Heart right ventricle (tissue), 16 donors: ENCODE measurements around the gene MESD. TPM values are rescaled to one million over a fixed set of nuclear protein-coding genes. Genes with fewer than 3 reads are reported as not detected.

Experiments used
- ATAC-seq, 8 donors: fragments of 200-7000 bp; cut with Tn5 transposase; one replicate each; pipeline ENCODE4 v1.9.1; 2020; ENCODE audit warnings: mild to moderate bottlenecking in 8 of 8, moderate library complexity in 8 of 8, moderate number of reproducible peaks in 1 of 8
- DNase-seq, 2 donors: peaks; one replicate each; pipeline ENCODE4 v3.0.0-alpha.2; 2020
- H3K27ac ChIP-seq, 10 donors: fragments of 200-600 bp; sonication (generic) in 2 of 10; one replicate each; pipeline versions ENCODE4 v1.5.0 to v1.8.0; 2020 to 2022; ENCODE audit warnings: mild to moderate bottlenecking in 3 of 10
- H3K27me3 ChIP-seq, 7 donors: fragments of 200-600 bp; one replicate each; pipeline ENCODE4 v1.8.0; 2021 to 2022; ENCODE audit warnings: mild to moderate bottlenecking in 2 of 7
- H3K36me3 ChIP-seq, 9 donors: fragments of 200-600 bp; sonication (generic) in 1 of 9; one replicate each; pipeline versions ENCODE4 v1.5.0 to v1.8.0; 2020 to 2022; ENCODE audit warnings: mild to moderate bottlenecking in 2 of 9
- H3K4me1 ChIP-seq, 9 donors: fragments of 200-600 bp; sonication (generic) in 1 of 9; one replicate each; pipeline versions ENCODE4 v1.5.0 to v1.8.0; 2020 to 2022; ENCODE audit warnings: mild to moderate bottlenecking in 4 of 9
- H3K4me3 ChIP-seq, 10 donors: fragments of 200-600 bp; sonication (generic) in 2 of 10; one replicate each; pipeline versions ENCODE4 v1.5.0 to v1.8.0; 2020 to 2022; ENCODE audit warnings: mild to moderate bottlenecking in 7 of 10, moderate library complexity in 2 of 10
- H3K9me3 ChIP-seq, 11 donors: fragments of 200-600 bp in 10 of 11; sonication (generic) in 2 of 11; one replicate each; pipeline versions ENCODE4 v1.5.0 to v1.8.0; 2013 to 2022; ENCODE audit warnings: mild to moderate bottlenecking in 2 of 11, control low read depth in 1 of 11, moderate library complexity in 1 of 11
- WGBS, 2 donors: extraction: QIAGEN DNeasy Blood & Tissue Kit; methylation state at CpG; one replicate each; pipeline ENCODE4 v1.1.7; 2013; ENCODE audit warnings: inconsistent platforms in 1 of 2; 5-methylcytosine and 5-hydroxymethylcytosine counted together
- intact Hi-C, 10 donors: fragments of 100-400 bp; cut with DNase I; formaldehyde crosslinking; loops; one replicate each; pipeline versions ENCODE4 v1.11.1 to v1.14.2; 2022
- polyA plus RNA-seq, 2 donors: library from polyadenylated mRNA; stranded (reverse); fragments of 200-250 nt; gene quantifications; one replicate each; pipeline ENCODE4 v1.2.3, GENCODE V29; 2013
- total RNA-seq, 10 donors: library from RNA; stranded (reverse); fragmentation: NEBNext Ultra II Directional in 3 of 10; extraction: Animal tissue kit (Norgen Biotek cat#: 25700) in 3 of 10; gene quantifications; one replicate each; pipeline versions ENCODE4 v1.2.1 to v1.2.4, GENCODE V29; 2021 to 2023
- TF ChIP-seq, protein P1 (sequence below), 9 donors: fragments of 200-600 bp; sonication (generic) in 2 of 9; IDR thresholded peaks; one replicate each; pipeline versions ENCODE4 v1.5.0 to v1.8.0; 2021 to 2022; ENCODE audit warnings: antibody characterized with exemption in 9 of 9, mild to moderate bottlenecking in 5 of 9, moderate library complexity in 1 of 9
- donor health status: Arrhythmogenic right ventricular cardiomyopathy.
- donor health status: ischemic (EF 13 %, LVEDD 7.1; RV severe dilation, severe dysfunction).
- donor health status: healthy with polysubstance abuse.
- donor health status: DM: no; HTN: yes; CAD: no.
- donor health status: DM: no; HTN: no; CAD: no.
- donor health status: ischemic (EF 25% LVEDD 6.9; RV normal size, moderate dysfunction).
- donor health status: ischemic (EF 25% LVEDD 5.7; RV mildly dilated, moderate dysfunction).
- donor health status: healthy.
- donor health status: DM: yes; HTN: yes; CAD: no.
- donor health status: Ischemic cardiomyopathy.
- donor health status: ischemic (EF 35%, LVEDD 5.7; RV mildly dilated, moderate dysfunction).
- donor health status: nonischemic (EF 11% LVEDD 7.7; RV severe dilation, severe dysfunction).
- donor health status: DM: yes; HTN: yes; CAD: no.
- donor health status: PGD.
- donor health status: ischemic (EF 29% LVEDD 5.4; RV normal size, mild dysfunction).
- donor health status: nonischemic (EF 23%, LVEDD 6.1; RV moderate dilation, normal function).

MESD gene
- total and polyA plus RNA-seq, 12 donors, result 11.1 to 17.6 (median 14.7) TPM

DNA sequence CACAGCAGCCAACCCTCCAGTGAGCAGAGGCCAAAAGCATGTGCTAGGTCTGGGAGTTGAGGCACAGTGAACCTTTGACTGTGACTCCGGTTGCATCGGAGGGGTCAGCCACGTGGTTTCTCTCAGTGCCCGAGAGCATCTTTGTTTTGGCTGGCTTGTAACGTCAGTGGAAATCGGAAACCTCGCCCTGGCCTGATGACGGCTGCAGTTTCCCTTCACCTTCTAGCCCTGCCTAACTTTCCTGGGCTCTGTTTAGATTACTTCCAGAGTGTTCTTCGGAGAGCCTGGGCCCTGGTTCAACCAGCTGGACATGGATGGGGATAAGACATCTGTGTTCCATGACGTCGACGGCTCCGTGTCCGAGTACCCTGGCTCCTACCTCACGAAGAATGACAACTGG, 56.6 kb downstream of the MESD start:
- peak; percentile 56 to 92 (median 76) for ATAC-seq
- peak; percentile 34 to 70 for DNase-seq
- WGBS, 2 donors, result 50 to 52% methylated on average over 15 of the region's 15 CpGs
- Histone ChIP-seq H3K27ac (peak overlapping the region in 6 of 10 donors; percentile 31 to 50 (median 37)), H3K36me3 (peaks cover 0 to 6% (median 0%) of the 10 kb centered on the region in 9 donors), H3K27me3 (no peaks in the 10 kb centered on the region), H3K9me3 (no peaks in the 10 kb centered on the region), H3K4me3 (no peak overlapping the region), H3K4me1 (peaks cover 0 to 31% (median 16%) of the 10 kb centered on the region in 9 donors)
- intact Hi-C loops, result no loop called here
- TF ChIP-seq, protein P1, sequence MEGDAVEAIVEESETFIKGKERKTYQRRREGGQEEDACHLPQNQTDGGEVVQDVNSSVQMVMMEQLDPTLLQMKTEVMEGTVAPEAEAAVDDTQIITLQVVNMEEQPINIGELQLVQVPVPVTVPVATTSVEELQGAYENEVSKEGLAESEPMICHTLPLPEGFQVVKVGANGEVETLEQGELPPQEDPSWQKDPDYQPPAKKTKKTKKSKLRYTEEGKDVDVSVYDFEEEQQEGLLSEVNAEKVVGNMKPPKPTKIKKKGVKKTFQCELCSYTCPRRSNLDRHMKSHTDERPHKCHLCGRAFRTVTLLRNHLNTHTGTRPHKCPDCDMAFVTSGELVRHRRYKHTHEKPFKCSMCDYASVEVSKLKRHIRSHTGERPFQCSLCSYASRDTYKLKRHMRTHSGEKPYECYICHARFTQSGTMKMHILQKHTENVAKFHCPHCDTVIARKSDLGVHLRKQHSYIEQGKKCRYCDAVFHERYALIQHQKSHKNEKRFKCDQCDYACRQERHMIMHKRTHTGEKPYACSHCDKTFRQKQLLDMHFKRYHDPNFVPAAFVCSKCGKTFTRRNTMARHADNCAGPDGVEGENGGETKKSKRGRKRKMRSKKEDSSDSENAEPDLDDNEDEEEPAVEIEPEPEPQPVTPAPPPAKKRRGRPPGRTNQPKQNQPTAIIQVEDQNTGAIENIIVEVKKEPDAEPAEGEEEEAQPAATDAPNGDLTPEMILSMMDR (IDR thresholded peaks at IDR 0.05), result no peak

- H3K4me3 ChIP-seq, result no peak overlapping the region
- TF ChIP-seq, protein P1 (IDR thresholded peaks at IDR 0.05), result no peak
- DNase-seq, result no peak
- intact Hi-C loops, result no loop called here
- ATAC-seq, result peak in 1 of 8 donors; percentile 8
- H3K27ac ChIP-seq, result peak overlapping the region in 5 of 10 donors; percentile 31 to 50 (median 35)
- no peaks in the 10 kb centered on the region for H3K9me3 ChIP-seq
- H3K27me3 ChIP-seq, result no peaks in the 10 kb centered on the region
- H3K36me3 ChIP-seq, result peaks cover 0 to 6% (median 0%) of the 10 kb centered on the region in 9 donors
- 78 to 82% methylated on average over 5 of the region's 5 CpGs for WGBS, 2 donors
- H3K4me1 ChIP-seq, result peaks cover 0 to 31% (median 16%) of the 10 kb centered on the region in 9 donors
Observed at GRCh38 chr15:80932513-80932815, 57.2 kb downstream of the MESD start.

DNA sequence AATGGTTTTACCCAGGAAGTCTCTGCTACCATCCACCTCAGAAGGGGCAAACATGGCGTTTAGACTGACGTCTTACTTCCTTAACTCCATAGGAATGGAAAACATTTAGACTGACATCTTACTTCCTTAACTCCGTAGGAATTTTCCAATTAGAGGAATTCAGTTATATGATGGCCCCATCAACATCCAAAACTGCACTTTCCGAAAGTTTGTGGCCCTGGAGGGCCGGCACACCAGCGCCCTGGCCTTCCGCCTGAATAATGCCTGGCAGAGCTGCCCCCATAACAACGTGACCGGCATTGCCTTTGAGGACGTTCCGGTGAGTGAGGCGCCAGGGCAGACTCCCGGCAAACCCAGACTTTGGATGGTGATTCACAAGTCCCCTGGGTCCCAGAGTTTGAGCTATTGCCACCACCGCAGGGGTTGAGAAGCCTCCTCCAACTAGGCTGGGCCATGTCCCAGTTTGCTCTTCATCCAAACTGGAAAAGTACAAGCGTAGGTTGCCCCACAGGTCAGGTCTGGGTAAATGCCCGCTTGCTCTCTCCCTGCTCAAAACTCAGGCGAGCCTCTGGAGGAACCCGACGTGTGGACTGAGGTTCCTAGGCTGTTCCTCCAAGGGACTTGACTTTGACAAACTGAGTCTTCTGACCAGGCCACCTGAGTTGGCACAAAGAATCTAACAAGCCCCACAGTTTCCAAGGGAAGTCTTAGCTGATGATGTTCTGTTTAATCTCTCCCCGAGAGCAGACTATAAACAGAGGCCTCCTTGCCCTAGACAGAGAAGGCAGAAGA, 57.7 kb downstream of the MESD start:
- Histone ChIP-seq H3K27ac (peak overlapping the region in 4 of 10 donors; percentile 31 to 50 (median 40)), H3K4me3 (no peak overlapping the region), H3K27me3 (no peaks in the 10 kb centered on the region), H3K36me3 (peaks cover 0 to 6% (median 0%) of the 10 kb centered on the region in 9 donors), H3K4me1 (peaks cover 0 to 31% (median 16%) of the 10 kb centered on the region in 9 donors), H3K9me3 (no peaks in the 10 kb centered on the region)
- 92 to 94% methylated on average over 20 of the region's 20 CpGs for WGBS, 2 donors
- intact Hi-C loops, result no loop called here
- DNase-seq (peak in 1 of 2 donors; percentile 13), ATAC-seq (peak in 2 of 8 donors; percentile 5 to 35)
- TF ChIP-seq, protein P1 (IDR thresholded peaks at IDR 0.05), result no peak

GRCh38 chr15:80931191-80931590, 58.4 kb downstream of the MESD start:
- H3K4me1 ChIP-seq, result peaks cover 0 to 31% (median 16%) of the 10 kb centered on the region in 9 donors
- H3K4me3 ChIP-seq, result no peak overlapping the region
- TF ChIP-seq, protein P1 (IDR thresholded peaks at IDR 0.05), result no peak
- DNase-seq (no peak), ATAC-seq (no peak)
- no peak overlapping the region for H3K27ac ChIP-seq
- no peaks in the 10 kb centered on the region for H3K27me3 ChIP-seq
- intact Hi-C loops, result no loop called here
- H3K9me3 ChIP-seq, result no peaks in the 10 kb centered on the region
- peaks cover 0 to 3% (median 0%) of the 10 kb centered on the region in 9 donors for H3K36me3 ChIP-seq
- 87 to 91% methylated on average over 2 of the region's 2 CpGs for WGBS, 2 donors
